HEK293T (cell line): ENCODE data around the gene HES2.

Experiments used
- ARNT ChIP-seq: fragments of 450-650 bp; IDR thresholded peaks from 2 replicates; pipeline ENCODE4 v1.6.1; 2017; ENCODE audit warnings: mild to moderate bottlenecking
- BHLHE40 ChIP-seq: fragments of 450-650 bp; IDR thresholded peaks from 2 replicates; pipeline ENCODE4 v1.6.1; 2016; ENCODE audit warnings: mild to moderate bottlenecking, moderate library complexity, borderline replicate concordance
- CTBP1 ChIP-seq: fragments of 450-650 bp; IDR thresholded peaks from 2 replicates; pipeline ENCODE4 v1.6.1; 2016; ENCODE audit warnings: borderline replicate concordance
- ELF4 ChIP-seq: fragments of 450-650 bp; IDR thresholded peaks from 2 replicates; pipeline ENCODE4 v1.6.1; 2017; ENCODE audit warnings: antibody characterized with exemption
- FOXK2 ChIP-seq: fragments of 450-650 bp; IDR thresholded peaks from 2 replicates; pipeline ENCODE4 v1.6.1; 2016; ENCODE audit warnings: mild to moderate bottlenecking
- FOXM1 ChIP-seq: fragments of 450-650 bp; IDR thresholded peaks from 2 replicates; pipeline ENCODE4 v1.6.1; 2017; ENCODE audit warnings: mild to moderate bottlenecking, borderline replicate concordance
- LEF1 ChIP-seq: fragments of 450-650 bp; IDR thresholded peaks from 2 replicates; pipeline ENCODE4 v1.6.1; 2017; ENCODE audit warnings: mild to moderate bottlenecking, borderline replicate concordance
- NFRKB ChIP-seq: fragments of 450-650 bp; IDR thresholded peaks from 2 replicates; pipeline ENCODE4 v1.6.1; 2016; ENCODE audit warnings: mild to moderate bottlenecking, moderate library complexity
- SP1 ChIP-seq: fragments of 450-650 bp; IDR thresholded peaks from 2 replicates; pipeline ENCODE4 v1.6.1; 2017
- SUZ12 ChIP-seq: fragments of 450-650 bp; IDR thresholded peaks from 2 replicates; pipeline ENCODE4 v1.6.1; 2016; ENCODE audit warnings: mild to moderate bottlenecking
- ZNF384 ChIP-seq: fragments of 450-650 bp; IDR thresholded peaks from 2 replicates; pipeline ENCODE4 v1.6.1; 2016

- TF ChIP-seq LEF1 (no peak), CTBP1 (no peak), FOXK2 (no peak), SP1 (no peak), ARNT (no peak), NFRKB (no peak), SUZ12 (no peak), BHLHE40 (no peak), ZNF384 (no peak), ELF4 (no peak), FOXM1 (no peak)
Observed at GRCh38 chr1:6384962-6385361, 34.8 kb downstream of the HES2 start.
